HL-60 (cell line): ENCODE measurements around the gene NFATC2IP.

ENCODE experiments used
- DNase-seq, 2 experiments: peaks; one replicate each; pipeline ENCODE4 v3.0.0-alpha.2; 2010 to 2020; ENCODE audit warnings: low read depth in 1 of 2, low spot score in 1 of 2
- H3K27ac ChIP-seq: fragments of 250-450 bp; sonication (Bioruptor Pico); replicated peaks from 2 replicates; pipeline ENCODE4 v1.5.1; 2020; ENCODE audit warnings: mild to moderate bottlenecking, moderate library complexity
- H3K27me3 ChIP-seq: fragments of 250-450 bp; sonication (Bioruptor Pico); 2 replicates; pipeline ENCODE4 v1.5.1; 2021; ENCODE audit warnings: mild to moderate bottlenecking, moderate library complexity; ENCODE audit not compliant: insufficient read depth, poor library complexity, severe bottlenecking
- H3K4me3 ChIP-seq: replicated peaks from 2 replicates; pipeline ENCODE4 v1.5.1; 2011; ENCODE audit warnings: mild to moderate bottlenecking, control low read depth, low read length; ENCODE audit not compliant: insufficient read depth
- CTCF ChIP-seq: IDR thresholded peaks from one replicate; pipeline ENCODE4 v1.5.1; 2011; ENCODE audit warnings: low read length, control low read depth, inconsistent platforms; ENCODE audit not compliant: insufficient read depth
- GABPA ChIP-seq: IDR thresholded peaks from 2 replicates; pipeline ENCODE4 v1.6.1; 2012; ENCODE audit warnings: low read depth
- POLR2AphosphoS5 ChIP-seq: IDR thresholded peaks from 2 replicates; pipeline ENCODE4 v1.6.1; 2012; ENCODE audit warnings: low read depth
- SPI1 ChIP-seq: IDR thresholded peaks from 2 replicates; pipeline ENCODE4 v1.6.1; 2012; ENCODE audit warnings: low read depth, mild to moderate bottlenecking, borderline replicate concordance
- TF ChIP-seq, protein P1 (sequence below): IDR thresholded peaks from 2 replicates; pipeline ENCODE4 v1.6.1; 2012; ENCODE audit warnings: low read depth; ENCODE audit not compliant: insufficient replicate concordance

Gene NFATC2IP

DNA sequence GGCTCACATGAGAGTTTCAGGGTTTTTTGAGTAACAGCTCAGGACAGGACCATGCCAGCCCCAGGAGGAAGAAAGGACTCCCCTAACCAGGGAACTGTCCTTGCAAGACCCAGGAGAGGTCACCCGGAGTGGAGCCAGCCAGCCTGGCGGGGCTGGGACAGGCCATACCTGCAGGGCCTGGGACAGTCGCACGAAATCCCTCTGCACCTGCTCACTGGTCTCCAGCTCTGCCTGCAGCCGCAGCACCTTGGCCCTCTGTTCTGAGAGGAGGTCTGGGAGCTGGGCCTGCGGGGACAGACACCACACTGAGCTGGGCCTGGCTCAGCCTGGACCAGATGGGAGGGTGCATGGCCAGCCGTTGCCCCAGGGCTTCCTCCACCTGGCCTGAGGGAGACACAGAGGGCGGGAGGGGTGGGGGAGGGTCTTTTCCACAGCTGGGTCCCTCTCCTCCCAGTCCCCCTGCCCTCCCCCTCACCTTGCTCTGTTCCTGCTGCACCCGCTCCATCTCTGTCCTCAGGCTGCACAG is 45.4 kb upstream of the NFATC2IP start:
- H3K4me3 ChIP-seq: no peak overlapping the region
- TF ChIP-seq, protein P1, sequence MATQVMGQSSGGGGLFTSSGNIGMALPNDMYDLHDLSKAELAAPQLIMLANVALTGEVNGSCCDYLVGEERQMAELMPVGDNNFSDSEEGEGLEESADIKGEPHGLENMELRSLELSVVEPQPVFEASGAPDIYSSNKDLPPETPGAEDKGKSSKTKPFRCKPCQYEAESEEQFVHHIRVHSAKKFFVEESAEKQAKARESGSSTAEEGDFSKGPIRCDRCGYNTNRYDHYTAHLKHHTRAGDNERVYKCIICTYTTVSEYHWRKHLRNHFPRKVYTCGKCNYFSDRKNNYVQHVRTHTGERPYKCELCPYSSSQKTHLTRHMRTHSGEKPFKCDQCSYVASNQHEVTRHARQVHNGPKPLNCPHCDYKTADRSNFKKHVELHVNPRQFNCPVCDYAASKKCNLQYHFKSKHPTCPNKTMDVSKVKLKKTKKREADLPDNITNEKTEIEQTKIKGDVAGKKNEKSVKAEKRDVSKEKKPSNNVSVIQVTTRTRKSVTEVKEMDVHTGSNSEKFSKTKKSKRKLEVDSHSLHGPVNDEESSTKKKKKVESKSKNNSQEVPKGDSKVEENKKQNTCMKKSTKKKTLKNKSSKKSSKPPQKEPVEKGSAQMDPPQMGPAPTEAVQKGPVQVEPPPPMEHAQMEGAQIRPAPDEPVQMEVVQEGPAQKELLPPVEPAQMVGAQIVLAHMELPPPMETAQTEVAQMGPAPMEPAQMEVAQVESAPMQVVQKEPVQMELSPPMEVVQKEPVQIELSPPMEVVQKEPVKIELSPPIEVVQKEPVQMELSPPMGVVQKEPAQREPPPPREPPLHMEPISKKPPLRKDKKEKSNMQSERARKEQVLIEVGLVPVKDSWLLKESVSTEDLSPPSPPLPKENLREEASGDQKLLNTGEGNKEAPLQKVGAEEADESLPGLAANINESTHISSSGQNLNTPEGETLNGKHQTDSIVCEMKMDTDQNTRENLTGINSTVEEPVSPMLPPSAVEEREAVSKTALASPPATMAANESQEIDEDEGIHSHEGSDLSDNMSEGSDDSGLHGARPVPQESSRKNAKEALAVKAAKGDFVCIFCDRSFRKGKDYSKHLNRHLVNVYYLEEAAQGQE: no peak
- no peak for TF ChIP-seq GABPA
- TF ChIP-seq CTCF: no peak
- no peak for TF ChIP-seq POLR2AphosphoS5
- TF ChIP-seq SPI1: no peak
- no peaks in the 10 kb centered on the region for H3K27me3 ChIP-seq
- no peak overlapping the region for H3K27ac ChIP-seq
- DNase-seq: no peak

DNA sequence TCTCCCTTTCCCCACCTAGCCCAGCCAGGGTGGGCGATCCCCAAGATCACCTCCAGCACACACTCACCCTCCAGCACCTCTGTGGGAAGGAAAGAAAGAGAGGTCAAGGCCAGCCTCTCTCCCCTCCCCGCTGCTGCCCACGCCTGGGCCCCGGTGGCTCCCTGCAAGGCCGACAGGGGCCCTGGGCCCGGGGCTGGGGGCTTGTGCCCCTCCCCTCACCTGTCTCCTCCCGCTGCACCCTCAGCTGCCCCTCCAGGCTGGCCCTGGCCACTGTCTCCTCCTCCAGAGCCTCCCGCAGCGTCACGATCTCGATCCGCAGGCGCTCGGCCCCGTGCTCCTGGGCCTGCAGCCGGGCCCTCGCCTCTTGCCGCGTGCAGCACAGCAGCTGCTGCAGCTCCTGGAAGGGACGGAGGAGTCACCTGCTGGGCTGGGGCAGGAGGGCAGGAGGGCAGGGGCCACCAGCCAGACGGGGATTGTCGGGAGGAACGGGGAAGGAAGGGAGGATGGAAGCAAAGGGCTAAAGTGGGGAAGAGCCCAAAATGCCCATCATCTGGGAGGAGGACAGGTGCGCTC is 44.9 kb upstream of the NFATC2IP start:
- Histone ChIP-seq H3K4me3 (no peak overlapping the region), H3K27ac (no peak overlapping the region), H3K27me3 (no peaks in the 10 kb centered on the region)
- DNase-seq: no peak
- TF ChIP-seq GABPA (no peak), SPI1 (no peak), CTCF (no peak), POLR2AphosphoS5 (no peak)
- TF ChIP-seq, protein P1: no peak

GRCh38 chr16:28910086-28911031 is 40.4 kb upstream of the NFATC2IP start:
- Histone ChIP-seq H3K27me3 (no peaks in the 10 kb centered on the region), H3K4me3 (no peak overlapping the region), H3K27ac (no peak overlapping the region)
- no peak for DNase-seq
- no peak for TF ChIP-seq POLR2AphosphoS5
- TF ChIP-seq SPI1: no peak
- TF ChIP-seq, protein P1: no peak
